ENCODE results near the gene MSL3B.
"Not testable (repeated sequence)": the region's sequence is repeated elsewhere in the genome, so short reads cannot be mapped to it uniquely, and the experiment has no call there.

The MSL3B gene

GRCh38 chr2:233892793-233893192, 24.6 kb upstream of the MSL3B start:
- WGBS, 3 donors, result 31 to 47% (median 35%) methylated on average over 2 of the region's 2 CpGs
- peaks cover 0 to 1% (median 0%) of the 10 kb centered on the region in 3 donors for H3K27me3 ChIP-seq (ENCODE audit: insufficient read depth in 3 of 3, low read length in 2 of 3)
- H3K9me3 ChIP-seq, result no peaks in the 10 kb centered on the region
- ATAC-seq (no peak), DNase-seq (no peak)
- H3K4me1 ChIP-seq, result no peaks in the 10 kb centered on the region
- H3K36me3 ChIP-seq (ENCODE audit: insufficient read depth in 1 of 2, low read depth in 1 of 2), result no peaks in the 10 kb centered on the region
- no peak overlapping the region for H3K27ac ChIP-seq
- intact Hi-C loops (cut with DNase I), result no loop called here
- TF ChIP-seq CTCF (IDR thresholded peaks at IDR 0.05), result no peak
- H3K4me3 ChIP-seq, result no peak overlapping the region

DNA sequence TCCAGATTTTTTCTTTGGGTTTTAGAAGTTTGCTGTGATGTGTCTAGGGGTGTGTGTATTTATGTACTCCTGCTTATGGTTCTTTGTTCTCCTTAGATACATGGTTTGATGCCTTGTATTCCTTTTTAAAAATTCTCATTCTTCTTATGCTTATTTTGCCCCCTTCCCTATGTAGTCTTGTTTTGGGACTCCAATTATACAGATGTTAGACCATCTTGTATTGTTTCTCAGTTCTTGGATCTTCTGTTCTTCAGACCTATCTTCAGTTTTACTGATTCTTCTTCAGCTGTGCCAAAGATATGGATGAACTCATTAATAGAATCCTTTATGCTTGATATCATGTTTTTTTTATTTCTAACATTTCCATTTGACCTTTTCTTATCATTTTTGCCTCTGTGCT, 14.2 kb upstream of the MSL3B start:
- DNase-seq (no peak), ATAC-seq (no peak)
- Histone ChIP-seq H3K9me3 (peaks cover 24% of the 10 kb centered on the region), H3K27ac (no peak overlapping the region), H3K27me3 (ENCODE audit: insufficient read depth in 3 of 3, low read length in 2 of 3) (no peaks in the 10 kb centered on the region), H3K36me3 (ENCODE audit: insufficient read depth in 1 of 2, low read depth in 1 of 2) (no peaks in the 10 kb centered on the region), H3K4me1 (no peaks in the 10 kb centered on the region), H3K4me3 (no peak overlapping the region)
- TF ChIP-seq CTCF (IDR thresholded peaks at IDR 0.05), result no peak
- intact Hi-C loops (cut with DNase I), result no loop called here

DNA sequence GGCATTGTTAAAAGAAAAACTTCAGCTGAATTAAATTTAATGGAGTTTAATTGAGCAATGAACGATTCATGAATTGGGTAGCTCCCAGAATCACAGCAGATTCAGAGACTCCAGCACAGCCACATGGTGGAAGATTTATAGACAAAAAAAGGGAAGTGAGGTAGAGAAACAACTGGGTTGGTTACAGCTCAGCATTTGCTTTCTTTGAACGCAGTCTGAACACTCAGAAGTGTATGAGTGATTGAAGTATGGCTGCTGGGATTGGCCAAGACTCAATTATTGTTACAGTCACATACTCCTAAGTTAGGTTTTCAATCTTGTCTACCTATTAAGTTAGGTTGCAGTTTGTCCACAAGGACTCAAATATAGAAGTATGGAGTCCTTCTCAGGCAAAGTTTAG, 3.9 kb upstream of the MSL3B start:
- ATAC-seq; H3K4me1 ChIP-seq; H3K27ac ChIP-seq; H3K36me3 ChIP-seq (ENCODE audit: insufficient read depth in 1 of 2, low read depth in 1 of 2); DNase-seq; H3K4me3 ChIP-seq; intact Hi-C loops (cut with DNase I): not testable (repeated sequence)
- Histone ChIP-seq H3K9me3 (peaks cover 16% of the 10 kb centered on the region), H3K27me3 (ENCODE audit: insufficient read depth in 3 of 3, low read length in 2 of 3) (peaks cover 0 to 28% (median 3%) of the 10 kb centered on the region in 3 donors)
- 36 to 42% (median 38%) methylated on average over 2 of the region's 2 CpGs for WGBS, 3 donors

DNA sequence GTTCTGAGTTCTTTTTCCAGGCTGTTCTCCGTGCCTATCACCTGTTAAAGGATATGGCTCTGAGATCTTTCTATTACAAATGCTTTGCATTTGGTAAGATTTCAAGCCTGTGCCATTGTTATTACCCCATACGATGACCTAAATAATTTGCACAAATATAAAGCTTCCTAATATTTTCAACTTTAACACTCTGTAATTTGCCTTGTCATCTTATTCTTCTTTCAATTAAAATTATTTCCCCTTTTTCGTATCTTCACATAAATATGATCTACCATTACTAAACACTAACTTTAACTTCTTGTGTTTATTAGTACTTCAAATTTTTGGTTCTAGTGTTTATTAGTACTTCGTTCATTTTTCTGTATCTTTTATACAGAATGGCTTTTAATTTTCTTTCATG, 3.2 kb upstream of the MSL3B start:
- H3K27me3 ChIP-seq (ENCODE audit: insufficient read depth in 3 of 3, low read length in 2 of 3), result peaks cover 0 to 28% (median 3%) of the 10 kb centered on the region in 3 donors
- no peak for TF ChIP-seq CTCF (IDR thresholded peaks at IDR 0.05)
- no peak overlapping the region for H3K27ac ChIP-seq
- H3K4me3 ChIP-seq, result no peak overlapping the region
- ATAC-seq (no peak), DNase-seq (no peak)
- H3K4me1 ChIP-seq, result no peaks in the 10 kb centered on the region
- no peaks in the 10 kb centered on the region for H3K36me3 ChIP-seq (ENCODE audit: insufficient read depth in 1 of 2, low read depth in 1 of 2)
- peaks cover 16% of the 10 kb centered on the region for H3K9me3 ChIP-seq
- WGBS, 3 donors, result 64 to 68% (median 66%) methylated on average over 4 of the region's 4 CpGs
- intact Hi-C loops (cut with DNase I), result no loop called here

DNA sequence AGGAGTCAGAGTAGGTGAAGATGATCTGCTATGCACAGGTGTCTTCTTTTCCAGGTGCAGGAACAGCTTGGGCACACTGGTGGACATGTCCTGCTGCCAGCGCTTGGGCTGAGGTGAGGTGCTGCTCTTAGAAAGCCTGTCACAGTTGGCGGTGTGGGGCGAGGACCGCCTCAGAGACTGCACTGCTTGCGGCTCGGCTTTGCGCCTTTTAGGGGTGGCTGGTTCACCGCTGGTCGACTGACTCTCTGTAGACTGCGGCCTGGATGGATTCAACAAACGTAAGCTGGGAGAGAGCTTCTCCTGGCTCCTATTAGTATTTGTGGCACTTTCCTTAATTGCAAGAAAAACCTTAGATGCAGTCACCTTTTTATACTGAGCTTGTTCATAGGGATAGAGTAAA, 1.7 kb downstream of the MSL3B start:
- Histone ChIP-seq H3K4me3 (no peak overlapping the region), H3K27me3 (ENCODE audit: insufficient read depth in 3 of 3, low read length in 2 of 3) (peaks cover 0 to 28% (median 3%) of the 10 kb centered on the region in 3 donors), H3K9me3 (peaks cover 16% of the 10 kb centered on the region), H3K27ac (no peak overlapping the region), H3K4me1 (no peaks in the 10 kb centered on the region), H3K36me3 (ENCODE audit: insufficient read depth in 1 of 2, low read depth in 1 of 2) (no peaks in the 10 kb centered on the region)
- no peak for DNase-seq
- 92 to 97% (median 97%) methylated on average over 11 of the region's 11 CpGs for WGBS, 3 donors
- no peak for TF ChIP-seq CTCF (IDR thresholded peaks at IDR 0.05)
- ATAC-seq, result no peak
- intact Hi-C loops (cut with DNase I), result no loop called here

All from psoas muscle (tissue), 7 donors.